Activated naive CD4-positive, alpha-beta T cell treated with anti-CD3 and anti-CD28 coated beads, Interleukin-2, amount 50 U/mL, for 16 hours (primary cell): Measurements from ENCODE around the gene RBM4B.
"Not testable (repeated sequence)": the region's sequence is repeated elsewhere in the genome, so short reads cannot be mapped to it uniquely, and the experiment has no call there.

Experiments used
- DNase-seq: peaks from one replicate; pipeline ENCODE4 v3.0.0-alpha.2; 2020

Gene RBM4B, protein sequence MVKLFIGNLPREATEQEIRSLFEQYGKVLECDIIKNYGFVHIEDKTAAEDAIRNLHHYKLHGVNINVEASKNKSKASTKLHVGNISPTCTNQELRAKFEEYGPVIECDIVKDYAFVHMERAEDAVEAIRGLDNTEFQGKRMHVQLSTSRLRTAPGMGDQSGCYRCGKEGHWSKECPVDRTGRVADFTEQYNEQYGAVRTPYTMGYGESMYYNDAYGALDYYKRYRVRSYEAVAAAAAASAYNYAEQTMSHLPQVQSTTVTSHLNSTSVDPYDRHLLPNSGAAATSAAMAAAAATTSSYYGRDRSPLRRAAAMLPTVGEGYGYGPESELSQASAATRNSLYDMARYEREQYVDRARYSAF

DNA sequence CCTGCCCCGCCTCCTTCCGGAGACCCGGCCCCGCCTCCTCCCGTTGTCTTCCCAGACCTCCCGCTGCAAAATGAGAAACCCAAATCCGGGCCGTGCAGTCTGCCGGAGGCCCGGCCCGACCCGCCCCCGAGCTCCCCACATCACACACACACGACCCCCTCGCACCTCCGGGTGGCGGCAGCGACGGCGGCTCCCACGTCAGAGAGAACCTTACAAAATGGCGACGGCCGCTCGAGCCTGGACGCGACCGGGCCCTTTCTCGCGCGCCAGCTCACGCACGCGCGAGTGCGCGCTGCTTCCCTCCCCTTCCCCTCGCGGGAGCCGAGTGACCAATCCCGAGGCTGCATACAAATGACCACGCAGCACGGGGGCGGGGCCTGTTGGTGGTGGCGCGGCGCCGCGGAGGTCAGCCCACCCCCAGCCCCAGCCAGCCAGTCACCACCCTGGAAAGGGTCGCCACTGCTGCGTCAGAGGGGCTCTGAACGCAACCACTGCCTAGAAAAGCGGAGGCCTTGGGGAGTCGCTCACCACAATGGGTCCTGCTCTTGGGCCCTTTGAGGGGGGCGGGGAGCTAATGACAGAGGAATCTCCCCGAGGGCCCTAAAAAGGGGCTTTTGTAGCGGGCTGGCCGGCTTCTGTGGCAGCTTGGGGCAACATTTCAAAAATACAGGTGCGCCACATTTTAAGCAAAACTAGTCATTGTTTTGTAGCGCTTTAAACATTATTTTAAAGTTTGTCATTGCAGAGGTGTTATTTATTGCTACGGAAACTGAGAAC lies at the start of gene RBM4B:
Gene RBM4B (minus strand): TSS at position 289 of the 777 bp plus-strand sequence. CDS start 808 bp downstream, outside the sequence.
- peak; percentile 95 for DNase-seq

DNA sequence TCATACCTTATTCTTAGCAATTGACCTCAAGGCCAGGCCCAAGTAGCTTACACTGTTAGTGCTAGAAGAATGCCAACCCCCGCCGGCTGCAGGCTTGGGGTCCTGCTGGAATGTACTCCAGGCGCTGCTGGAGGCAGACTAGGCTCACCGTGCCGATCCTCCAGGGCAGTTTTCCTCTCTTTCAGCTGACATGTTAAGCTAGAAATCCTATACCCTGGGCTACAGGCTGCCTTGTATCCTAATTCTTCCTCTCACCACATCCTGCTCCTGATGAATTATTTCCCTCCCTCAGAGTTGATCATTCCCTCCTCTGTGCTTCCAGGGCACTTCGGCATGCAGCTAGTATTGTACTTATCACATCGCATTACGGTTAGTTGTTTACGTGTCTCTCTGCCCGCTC lies 48.0 kb upstream of the RBM4B start:
- DNase-seq: no peak

DNA sequence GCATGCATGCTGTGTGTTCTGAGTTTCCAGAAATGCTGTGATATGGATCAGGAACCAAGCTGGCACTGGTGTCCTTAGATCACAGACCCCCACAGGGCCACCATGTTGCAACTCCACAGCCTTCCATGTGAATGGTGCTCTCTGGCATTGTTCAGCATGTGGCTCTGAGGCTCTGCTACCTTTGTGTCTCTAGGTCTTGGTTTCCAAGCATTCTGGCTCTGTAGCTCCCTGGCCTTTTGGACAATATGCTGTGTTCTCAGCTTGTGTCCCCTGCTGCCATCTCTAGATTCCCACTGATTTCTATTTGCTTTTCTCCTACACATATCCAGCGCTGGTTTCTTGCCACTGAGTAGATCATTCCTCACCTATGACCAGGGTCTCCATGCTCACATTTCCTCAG lies 47.4 kb upstream of the RBM4B start:
- DNase-seq: no peak

- DNase-seq: not testable (repeated sequence)
Observed at GRCh38 chr11:66724167-66724566, 46.5 kb upstream of the RBM4B start.

GRCh38 chr11:66723693-66724092 lies 46.0 kb upstream of the RBM4B start:
- DNase-seq: no peak

DNA sequence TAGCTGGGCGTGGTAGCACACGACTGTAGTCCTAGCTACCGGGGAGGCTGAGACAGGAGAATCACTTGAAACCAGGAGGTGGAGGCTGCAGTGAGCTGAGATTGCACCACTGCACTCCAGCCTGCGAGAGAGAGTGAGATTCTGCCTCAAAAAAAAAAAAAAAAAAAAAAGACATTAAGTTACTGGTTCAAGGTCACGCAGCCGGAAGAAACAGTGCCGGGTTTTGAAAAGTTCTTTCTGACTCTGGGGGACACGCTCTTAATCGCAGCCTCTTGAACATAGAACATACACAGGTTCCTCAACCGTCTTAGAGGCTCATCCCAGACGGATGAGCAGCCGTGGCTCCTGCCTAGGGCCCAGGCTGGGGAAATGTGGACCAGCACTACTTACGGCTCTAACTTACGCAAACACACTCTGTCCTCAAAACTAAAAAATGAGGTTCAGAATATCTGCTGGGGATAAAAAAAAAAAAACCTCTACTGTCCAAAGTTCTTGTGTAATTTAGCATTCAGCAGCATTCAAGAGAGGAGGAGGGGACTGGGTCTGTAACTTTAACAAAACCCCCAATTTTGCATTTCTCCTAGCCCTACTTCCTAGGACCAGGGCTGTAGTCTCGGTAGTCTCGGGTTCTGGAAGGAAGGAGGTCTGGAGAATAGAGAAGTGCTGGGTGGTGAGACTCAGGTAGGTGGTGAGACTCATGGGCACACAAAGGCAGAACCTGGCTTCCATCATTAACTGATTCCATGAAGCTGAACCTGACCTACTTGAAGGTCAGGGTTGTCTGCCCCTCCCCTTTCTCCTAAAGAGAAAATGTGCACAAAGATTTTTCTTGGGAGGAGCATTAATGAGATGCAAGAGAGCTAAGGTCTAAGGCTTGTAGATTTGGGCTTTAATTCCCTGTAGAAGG lies 45.3 kb upstream of the RBM4B start:
- DNase-seq: no peak

DNA sequence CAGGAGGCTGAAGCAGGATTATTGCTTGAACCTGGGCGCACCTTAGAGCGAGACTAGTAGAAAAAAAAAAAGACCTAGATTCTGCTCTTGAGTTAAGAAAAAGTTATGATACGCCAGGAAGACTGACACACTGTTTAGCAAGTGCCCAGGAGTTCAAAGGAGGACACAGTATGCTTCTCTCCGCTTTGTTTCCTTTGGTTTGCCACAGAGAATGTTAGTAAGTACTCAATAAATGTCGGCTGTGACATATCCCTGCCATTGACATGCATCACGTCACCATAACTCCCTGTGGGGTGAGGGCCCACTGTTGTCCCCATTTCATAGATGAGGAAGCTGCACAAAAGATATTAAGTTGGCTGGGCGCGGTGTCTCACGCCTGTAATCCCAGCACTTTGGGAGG lies 44.3 kb upstream of the RBM4B start:
- no peak for DNase-seq

DNA sequence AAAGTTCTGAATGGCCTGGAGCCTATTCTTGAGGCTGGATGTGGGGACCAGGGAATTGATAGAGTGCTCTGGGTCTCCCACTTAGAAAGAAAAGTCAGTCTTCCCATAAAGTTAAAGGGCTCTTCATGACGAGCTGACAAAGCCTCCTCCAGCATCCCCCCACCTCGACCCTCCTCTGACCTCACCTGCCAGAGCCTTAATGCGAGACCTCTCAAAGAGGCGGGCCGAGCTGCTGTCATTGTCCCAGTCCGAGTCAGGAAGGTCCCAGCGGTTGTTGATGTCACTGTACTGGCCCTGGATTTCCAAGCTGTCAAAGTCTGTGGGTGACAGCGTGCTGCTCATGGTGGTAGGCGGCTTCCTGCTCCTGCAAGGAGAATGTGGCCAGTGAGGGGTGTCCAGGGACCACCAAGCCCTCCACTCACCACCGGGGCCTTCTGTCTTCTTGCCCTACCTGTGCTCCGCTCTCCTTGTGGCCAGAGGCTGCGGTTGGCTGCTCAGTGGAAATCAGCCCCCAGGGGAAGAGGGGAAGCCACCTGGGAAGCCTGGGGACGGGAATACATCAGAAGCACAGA lies 43.3 kb upstream of the RBM4B start:
- no peak for DNase-seq

DNA sequence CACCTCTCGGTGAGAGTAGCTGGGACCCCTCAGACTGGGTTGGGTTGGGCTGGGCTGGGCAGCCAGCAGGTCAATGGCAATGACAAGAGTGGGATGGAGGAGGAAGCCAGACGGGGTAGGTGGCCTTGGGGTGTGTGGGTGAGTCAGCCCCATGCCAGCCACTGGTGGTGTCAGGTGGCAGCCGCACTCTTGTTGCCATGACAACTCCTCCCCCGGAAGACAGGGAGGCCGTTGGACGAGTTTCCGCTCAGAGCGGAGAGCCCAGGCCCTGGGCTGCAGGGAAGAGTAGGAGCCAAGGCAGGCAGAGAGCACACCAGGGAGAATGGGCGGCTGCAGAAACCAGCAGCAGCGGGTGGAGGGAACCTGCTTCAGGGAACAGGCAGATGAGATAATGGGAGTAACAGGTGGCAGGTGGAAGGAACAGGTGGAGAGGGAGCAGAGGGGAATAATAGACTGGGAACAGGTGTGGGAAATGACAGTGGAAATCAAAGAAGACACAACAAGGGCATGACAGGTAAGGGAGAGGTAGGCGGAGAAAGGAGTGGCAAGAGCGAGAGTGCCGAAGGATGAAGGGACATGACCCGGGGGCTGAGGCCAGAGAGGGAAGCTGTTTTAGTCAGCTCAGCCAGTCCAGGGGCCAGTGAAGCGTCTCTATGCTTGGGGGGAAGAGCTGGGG lies 42.7 kb upstream of the RBM4B start:
- DNase-seq: no peak

GRCh38 chr11:66719111-66719872 lies 41.6 kb upstream of the RBM4B start:
- DNase-seq: no peak

- no peak for DNase-seq
Observed at GRCh38 chr11:66718320-66718971, 40.8 kb upstream of the RBM4B start.

- no peak for DNase-seq
Observed at GRCh38 chr11:66717925-66718319, 40.2 kb upstream of the RBM4B start.

- no peak for DNase-seq
Observed at GRCh38 chr11:66716996-66717395, 39.3 kb upstream of the RBM4B start.

DNA sequence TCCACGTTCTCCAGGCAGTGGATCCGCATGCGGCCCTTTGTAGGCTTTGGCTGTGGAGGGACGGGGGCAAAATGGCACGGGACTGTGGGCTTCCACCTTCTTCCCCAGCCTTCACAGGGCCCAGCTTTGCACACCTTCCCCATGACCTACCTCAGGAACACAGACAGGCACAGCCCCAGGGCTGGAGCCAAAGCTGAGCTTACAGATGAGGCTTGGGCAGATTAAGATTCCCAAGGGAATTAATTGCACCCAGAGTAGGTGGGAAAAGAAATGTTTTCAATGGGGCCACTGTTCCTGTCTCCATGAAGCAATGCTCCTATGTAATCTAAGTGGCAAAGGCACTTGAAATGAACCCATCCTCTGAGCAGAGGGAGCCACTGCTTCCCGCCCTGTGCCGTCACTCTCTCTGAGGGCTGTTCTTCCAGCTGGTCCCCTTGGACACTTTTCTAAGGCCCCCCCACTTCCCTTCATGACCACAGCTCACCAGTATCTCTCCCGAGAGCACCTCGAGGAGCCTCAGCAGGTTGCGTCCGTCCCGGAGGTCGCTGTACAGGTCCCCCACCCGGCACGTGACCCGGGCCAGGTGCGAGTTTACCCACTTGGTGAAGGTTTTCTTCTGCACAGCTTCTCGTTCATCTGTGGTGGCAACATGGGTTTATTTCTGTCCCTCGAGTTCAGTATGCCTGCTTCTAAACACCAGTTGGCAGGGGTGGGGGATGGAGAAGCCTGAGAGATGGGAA lies 37.8 kb upstream of the RBM4B start:
- DNase-seq: no peak

DNA sequence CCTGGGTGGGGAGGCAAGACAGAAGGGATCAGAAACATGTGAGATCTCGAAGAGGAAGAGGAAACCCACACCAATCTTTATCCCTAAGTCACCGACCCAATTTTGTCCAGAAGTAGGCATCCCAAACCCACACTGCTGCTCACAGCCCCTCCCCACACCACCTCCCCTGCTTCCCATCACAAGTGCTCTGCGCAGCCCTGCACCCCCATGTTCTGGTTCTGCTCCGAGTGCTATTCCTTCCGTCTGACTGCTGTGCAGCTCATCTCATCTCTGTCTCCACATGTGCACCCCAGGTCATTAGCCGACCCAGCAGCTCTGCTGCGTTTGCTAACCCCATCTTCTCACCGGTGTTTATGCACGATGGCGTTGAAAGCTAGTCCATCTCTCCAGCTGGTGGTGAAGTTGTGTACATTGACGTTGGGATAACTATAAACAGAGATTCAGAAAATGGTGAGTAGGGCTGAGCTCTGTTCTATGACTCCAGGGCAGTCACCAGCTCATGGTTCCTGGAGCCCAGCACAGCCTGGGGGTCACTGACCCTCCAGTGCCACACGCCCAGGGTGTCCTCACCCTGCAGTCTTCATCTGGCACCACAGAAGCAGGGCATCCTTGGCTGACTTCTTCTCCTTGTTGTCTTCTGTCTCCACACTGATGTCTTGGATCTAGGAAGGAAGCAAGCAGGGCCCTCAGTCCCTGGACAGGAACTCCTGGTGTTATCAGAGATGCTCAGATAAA lies 36.2 kb upstream of the RBM4B start:
- no peak for DNase-seq

GRCh38 chr11:66710384-66710930 lies 32.8 kb upstream of the RBM4B start:
- no peak for DNase-seq

DNA sequence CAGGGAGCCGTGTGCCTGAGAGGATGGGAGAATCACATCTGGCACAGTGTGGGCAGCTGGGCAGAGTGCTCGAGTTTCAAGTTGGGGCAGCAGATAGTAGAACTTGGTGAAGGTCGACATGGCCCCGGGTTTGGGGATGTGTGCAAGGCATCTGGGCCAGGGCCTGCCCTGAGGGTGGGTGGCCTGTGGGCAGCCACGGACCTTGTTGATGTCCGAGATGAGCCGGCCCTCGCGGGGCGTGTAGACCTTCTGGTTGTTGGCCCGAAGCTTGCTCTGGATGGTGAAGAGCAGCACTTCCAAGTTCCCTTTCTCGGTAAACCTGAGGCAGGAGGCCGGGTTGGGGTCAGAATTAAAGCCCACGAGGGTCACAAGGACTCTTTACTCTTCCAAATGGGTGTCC lies 31.0 kb upstream of the RBM4B start:
- no peak for DNase-seq

- DNase-seq: no peak
Observed at GRCh38 chr11:66708094-66708493, 30.4 kb upstream of the RBM4B start.

GRCh38 chr11:66707486-66707885 lies 29.8 kb upstream of the RBM4B start:
- DNase-seq: no peak
